GM12892 (cell line): ENCODE results near the gene PPRC1.

Experiments
- POLR2A ChIP-seq: IDR thresholded peaks from 2 replicates; pipeline ENCODE4 v1.6.1; 2011; ENCODE audit warnings: low read depth, low read length, control low read depth
- POLR2AphosphoS5 ChIP-seq: IDR thresholded peaks from 2 replicates; pipeline ENCODE4 v1.6.1; 2011; ENCODE audit warnings: low read depth, low read length, control low read depth

- TF ChIP-seq POLR2A (no peak), POLR2AphosphoS5 (no peak)
Measured at GRCh38 chr10:102170602-102171001, 37.8 kb downstream of the PPRC1 start.
